PC-3 (cell line): ENCODE measurements around the gene FAM9C. TPM values are rescaled to one million over a fixed set of nuclear protein-coding genes. Genes with fewer than 3 reads are reported as not detected.

Experiments
- ATAC-seq: fragments of 200-7000 bp; cut with Tn5 transposase; 2 replicates; pipeline ENCODE4 v1.9.1; 2020; ENCODE audit warnings: mild to moderate bottlenecking, moderate library complexity
- BruUV-seq: library from RNA; stranded (reverse); fragments of 400-500 nt; replicated peaks from 2 replicates; lab custom pipeline; 2021; lab: Mats Ljungman, UMichigan
- CTCF ChIA-PET: fragments of 300-600 bp; sonication (Branson Sonifier 250); formaldehyde crosslinking; loops from one replicate; lab custom pipeline; 2022; ENCODE audit warnings: antibody characterized with exemption; lab: Charles Lee
- POLR2A ChIA-PET: fragments of 300-600 bp; sonication (Branson Sonifier 250); formaldehyde crosslinking; loops from one replicate; lab custom pipeline; 2022; ENCODE audit warnings: antibody characterized with exemption; ENCODE audit not compliant: unreplicated experiment; lab: Charles Lee
- DNase-seq: peaks from one replicate; pipeline ENCODE4 v3.0.0-alpha.2; 2015
- H2AFZ ChIP-seq: fragments of 300-600 bp; sonication (generic); 2 replicates; pipeline ENCODE4 v1.6.0; 2016; ENCODE audit warnings: antibody characterized with exemption, low read length
- H3F3A ChIP-seq: fragments of 300-600 bp; sonication (generic); one replicate; pipeline ENCODE4 v1.6.0; 2017; ENCODE audit warnings: antibody characterized with exemption, low read length, control low read depth, mild to moderate bottlenecking; ENCODE audit not compliant: unreplicated experiment
- H3K27ac ChIP-seq: fragments of 300-600 bp; sonication (generic); 2 replicates; pipeline ENCODE4 v1.5.1; 2016; ENCODE audit warnings: mild to moderate bottlenecking, low read length
- H3K27me3 ChIP-seq: fragments of 300-600 bp; sonication (generic); 2 replicates; pipeline ENCODE4 v1.6.1; 2016; ENCODE audit warnings: low read length, mixed read lengths
- H3K36me3 ChIP-seq: fragments of 300-600 bp; sonication (generic); 2 replicates; pipeline ENCODE4 v1.6.1; 2016; ENCODE audit warnings: low read depth, mixed run types, low read length, mixed read lengths
- H3K4me1 ChIP-seq: fragments of 300-600 bp; sonication (generic); 2 replicates; pipeline ENCODE4 v1.5.1; 2016; ENCODE audit warnings: low read length; ENCODE audit not compliant: insufficient read depth
- H3K4me2 ChIP-seq: fragments of 300-600 bp; sonication (generic); 2 replicates; pipeline ENCODE4 v1.6.0; 2016; ENCODE audit warnings: low read length
- H3K4me3 ChIP-seq: fragments of 300-600 bp; sonication (generic); 2 replicates; pipeline ENCODE4 v1.5.1; 2016; ENCODE audit warnings: mild to moderate bottlenecking, low read length, mixed read lengths
- H3K79me2 ChIP-seq: fragments of 300-600 bp; sonication (generic); 2 replicates; pipeline ENCODE4 v1.6.1; 2017; ENCODE audit warnings: low read length, mixed read lengths
- H3K9ac ChIP-seq: fragments of 300-600 bp; sonication (generic); 2 replicates; pipeline ENCODE4 v1.6.0; 2016; ENCODE audit warnings: mild to moderate bottlenecking, low read length
- H3K9me2 ChIP-seq: fragments of 300-600 bp; sonication (generic); replicated peaks from 2 replicates; pipeline ENCODE4 v1.6.1; 2016; ENCODE audit warnings: mixed run types, low read length, mixed read lengths
- H3K9me3 ChIP-seq: fragments of 300-600 bp; sonication (generic); 2 replicates; pipeline ENCODE4 v1.6.1; 2016; ENCODE audit warnings: low read length, mixed read lengths
- H4K20me1 ChIP-seq: fragments of 300-600 bp; sonication (generic); 2 replicates; pipeline ENCODE4 v1.6.1; 2016; ENCODE audit warnings: low read length, mixed read lengths
- CTCF ChIP-seq: fragments of 300-600 bp; sonication (generic); conservative IDR thresholded peaks from 2 replicates; pipeline ENCODE4 v1.5.1; 2017; ENCODE audit warnings: antibody characterized with exemption, low read depth, mild to moderate bottlenecking, low read length
- EZH2 ChIP-seq: fragments of 300-600 bp; sonication (generic); IDR thresholded peaks from one replicate; pipeline ENCODE4 v1.6.1; 2017; ENCODE audit warnings: antibody characterized with exemption, mild to moderate bottlenecking, low read length; ENCODE audit not compliant: unreplicated experiment
- EZH2phosphoT487 ChIP-seq: fragments of 300-600 bp; sonication (generic); IDR thresholded peaks from 2 replicates; pipeline ENCODE4 v1.6.1; 2018; ENCODE audit warnings: mild to moderate bottlenecking, antibody characterized with exemption, low read length, borderline replicate concordance
- intact Hi-C: fragments of 100-400 bp; cut with micrococcal nuclease; formaldehyde crosslinking; loops from 2 replicates; pipeline ENCODE4 v1.9.0; 2023
- total RNA-seq: library from RNA; depleted of rRNA; stranded (reverse); fragments of >200 nt; gene quantifications from 2 replicates; pipeline ENCODE4 v1.2.3, GENCODE V29; 2014

The FAM9C gene
- total RNA-seq, 1 experiment from 2014 or later, result not detected

GRCh38 chrX:13091111-13091765 is 46.8 kb upstream of the FAM9C start:
- BruUV-seq, result no TSS peak
- ChIA-PET CTCF (no interaction called here), POLR2A (no interaction called here)
- Histone ChIP-seq H3K9me2 (no peaks in the 10 kb centered on the region), H3K27ac (no peak overlapping the region), H3F3A (no peaks in the 10 kb centered on the region), H4K20me1 (no peaks in the 10 kb centered on the region), H3K27me3 (no peaks in the 10 kb centered on the region), H2AFZ (0 out of 2 replicates have a peak overlapping the region, but pooled peaks have one; percentile 26), H3K36me3 (no peaks in the 10 kb centered on the region), H3K79me2 (no peaks in the 10 kb centered on the region), H3K4me3 (no peak overlapping the region), H3K9ac (no peak overlapping the region), H3K4me1 (peaks cover 24% of the 10 kb centered on the region), H3K4me2 (no peak overlapping the region), H3K9me3 (no peaks in the 10 kb centered on the region)
- no peak for ATAC-seq
- DNase-seq, result no peak
- TF ChIP-seq CTCF (no peak), EZH2 (no peak)
- intact Hi-C loops, result no loop called here

GRCh38 chrX:13090339-13091110 is 46.1 kb upstream of the FAM9C start:
- ATAC-seq (no peak), DNase-seq (no peak)
- no peaks in the 10 kb centered on the region for H3K9me2 ChIP-seq
- no peaks in the 10 kb centered on the region for H3K79me2 ChIP-seq
- H2AFZ ChIP-seq, result peak overlapping the region; percentile 26; the same call in 1 of the 2 replicates
- no peak overlapping the region for H3K4me2 ChIP-seq
- no peaks in the 10 kb centered on the region for H3F3A ChIP-seq
- POLR2A ChIA-PET, result no interaction called here
- no peaks in the 10 kb centered on the region for H4K20me1 ChIP-seq
- no peak for TF ChIP-seq EZH2phosphoT487
- no peak for TF ChIP-seq CTCF
- H3K27me3 ChIP-seq, result no peaks in the 10 kb centered on the region
- H3K36me3 ChIP-seq, result no peaks in the 10 kb centered on the region
- no peak overlapping the region for H3K4me3 ChIP-seq
- no TSS peak for BruUV-seq
- intact Hi-C loops, result no loop called here
- H3K9ac ChIP-seq, result no peak overlapping the region
- H3K4me1 ChIP-seq, result peaks cover 24% of the 10 kb centered on the region
- CTCF ChIA-PET, result no interaction called here
- no peak overlapping the region for H3K27ac ChIP-seq
- H3K9me3 ChIP-seq, result no peaks in the 10 kb centered on the region

DNA sequence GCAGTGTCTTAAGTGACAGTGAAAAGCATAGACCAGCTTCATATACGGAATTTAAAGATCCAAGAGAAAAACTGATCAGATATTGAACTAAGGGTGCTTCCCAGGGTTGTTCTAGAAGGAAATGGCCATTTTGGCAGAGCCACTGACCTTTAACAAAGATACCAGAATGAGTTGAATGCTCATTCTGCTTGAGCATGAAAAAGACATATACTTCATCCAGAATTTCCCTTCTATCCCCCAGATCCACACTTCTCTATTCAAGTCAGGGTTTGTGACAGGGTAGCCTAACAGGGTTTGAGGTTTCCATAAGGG is 45.6 kb upstream of the FAM9C start:
- POLR2A ChIA-PET, result no interaction called here
- H3K36me3 ChIP-seq, result no peaks in the 10 kb centered on the region
- no peak for TF ChIP-seq CTCF
- TF ChIP-seq EZH2phosphoT487, result no peak
- TF ChIP-seq EZH2, result no peak
- no peak for ATAC-seq
- H3F3A ChIP-seq, result no peaks in the 10 kb centered on the region
- no peaks in the 10 kb centered on the region for H4K20me1 ChIP-seq
- no peaks in the 10 kb centered on the region for H3K9me2 ChIP-seq
- H3K27me3 ChIP-seq, result no peaks in the 10 kb centered on the region
- H3K79me2 ChIP-seq, result no peaks in the 10 kb centered on the region
- no peak overlapping the region for H3K9ac ChIP-seq
- H3K4me3 ChIP-seq, result no peak overlapping the region
- intact Hi-C loops, result no loop called here
- H2AFZ ChIP-seq, result no peak overlapping the region
- no peaks in the 10 kb centered on the region for H3K9me3 ChIP-seq
- H3K27ac ChIP-seq, result no peak overlapping the region
- peaks cover 22% of the 10 kb centered on the region for H3K4me1 ChIP-seq
- BruUV-seq, result no TSS peak
- no peak for DNase-seq
- CTCF ChIA-PET, result no interaction called here
- H3K4me2 ChIP-seq, result no peak overlapping the region
